ENCODE data around the gene BLM.
"Not testable (repeated sequence)": the region's sequence is repeated elsewhere in the genome, so short reads cannot be mapped to it uniquely, and the experiment has no call there.

BLM gene

GRCh38 chr15:90730290-90730689 lies 13.1 kb downstream of the BLM start:
- DNase-seq (ENCODE audit: low read depth in 1 of 2, low spot score in 1 of 2) = no peak

- DNase-seq (ENCODE audit: low read depth in 1 of 2, low spot score in 1 of 2) = no peak
Measured at GRCh38 chr15:90735923-90736322, 18.8 kb downstream of the BLM start.

GRCh38 chr15:90740545-90740944 lies 23.4 kb downstream of the BLM start:
- not testable (repeated sequence) for DNase-seq (ENCODE audit: low read depth in 1 of 2, low spot score in 1 of 2)

DNA sequence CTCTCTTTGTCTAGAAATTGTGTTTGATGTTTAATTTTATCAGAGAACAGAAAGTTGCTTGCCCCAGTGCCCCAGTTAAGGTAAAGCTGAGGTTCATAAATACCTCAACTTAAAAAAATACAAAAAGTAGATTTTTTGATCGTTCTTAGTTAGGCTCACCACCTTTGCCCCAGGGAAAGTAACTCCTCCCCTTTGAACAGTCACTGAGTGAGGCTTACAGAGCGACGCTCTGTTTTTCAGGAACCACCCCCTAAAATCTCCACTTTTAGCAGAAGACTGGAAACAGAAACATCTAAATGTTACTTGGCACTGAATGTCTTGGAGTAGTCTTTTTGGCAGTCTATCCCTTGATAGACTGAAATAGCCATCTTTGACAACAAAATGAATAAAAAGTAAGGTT lies 24.9 kb downstream of the BLM start:
- no peak for DNase-seq (ENCODE audit: low read depth in 1 of 2, low spot score in 1 of 2)

- no peak for DNase-seq (ENCODE audit: low read depth in 1 of 2, low spot score in 1 of 2)
Measured at GRCh38 chr15:90743407-90743806, 26.3 kb downstream of the BLM start.

- no peak for DNase-seq (ENCODE audit: low read depth in 1 of 2, low spot score in 1 of 2)
Measured at GRCh38 chr15:90744759-90745402, 27.7 kb downstream of the BLM start.

DNA sequence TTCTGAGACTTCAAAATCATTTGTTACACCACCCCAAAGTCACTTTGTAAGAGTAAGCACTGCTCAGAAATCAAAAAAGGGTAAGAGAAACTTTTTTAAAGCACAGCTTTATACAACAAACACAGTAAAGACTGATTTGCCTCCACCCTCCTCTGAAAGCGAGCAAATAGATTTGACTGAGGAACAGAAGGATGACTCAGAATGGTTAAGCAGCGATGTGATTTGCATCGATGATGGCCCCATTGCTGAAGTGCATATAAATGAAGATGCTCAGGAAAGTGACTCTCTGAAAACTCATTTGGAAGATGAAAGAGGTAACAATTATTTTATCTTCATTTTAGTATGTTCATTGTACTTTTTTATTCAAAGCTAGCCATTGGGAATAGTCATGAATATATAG lies 32.6 kb downstream of the BLM start:
- DNase-seq (ENCODE audit: low read depth in 1 of 2, low spot score in 1 of 2) = no peak

GRCh38 chr15:90750186-90750585 lies 33.0 kb downstream of the BLM start:
- DNase-seq (ENCODE audit: low read depth in 1 of 2, low spot score in 1 of 2) = no peak

- DNase-seq (ENCODE audit: low read depth in 1 of 2, low spot score in 1 of 2) = no peak
Measured at GRCh38 chr15:90751300-90751825, 34.2 kb downstream of the BLM start.

- no peak for DNase-seq (ENCODE audit: low read depth in 1 of 2, low spot score in 1 of 2)
Measured at GRCh38 chr15:90756916-90757315, 39.8 kb downstream of the BLM start.

GRCh38 chr15:90757461-90757860 lies 40.3 kb downstream of the BLM start:
- DNase-seq (ENCODE audit: low read depth in 1 of 2, low spot score in 1 of 2) = no peak

DNA sequence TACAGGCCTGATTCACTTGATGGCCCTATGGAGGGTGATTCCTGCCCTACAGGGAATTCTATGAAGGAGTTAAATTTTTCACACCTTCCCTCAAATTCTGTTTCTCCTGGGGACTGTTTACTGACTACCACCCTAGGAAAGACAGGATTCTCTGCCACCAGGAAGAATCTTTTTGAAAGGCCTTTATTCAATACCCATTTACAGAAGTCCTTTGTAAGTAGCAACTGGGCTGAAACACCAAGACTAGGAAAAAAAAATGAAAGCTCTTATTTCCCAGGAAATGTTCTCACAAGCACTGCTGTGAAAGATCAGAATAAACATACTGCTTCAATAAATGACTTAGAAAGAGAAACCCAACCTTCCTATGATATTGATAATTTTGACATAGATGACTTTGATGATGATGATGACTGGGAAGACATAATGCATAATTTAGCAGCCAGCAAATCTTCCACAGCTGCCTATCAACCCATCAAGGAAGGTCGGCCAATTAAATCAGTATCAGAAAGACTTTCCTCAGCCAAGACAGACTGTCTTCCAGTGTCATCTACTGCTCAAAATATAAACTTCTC lies 43.6 kb downstream of the BLM start:
- DNase-seq (ENCODE audit: low read depth in 1 of 2, low spot score in 1 of 2) = no peak

- no peak for DNase-seq (ENCODE audit: low read depth in 1 of 2, low spot score in 1 of 2)
Measured at GRCh38 chr15:90761629-90762028, 44.5 kb downstream of the BLM start.

DNA sequence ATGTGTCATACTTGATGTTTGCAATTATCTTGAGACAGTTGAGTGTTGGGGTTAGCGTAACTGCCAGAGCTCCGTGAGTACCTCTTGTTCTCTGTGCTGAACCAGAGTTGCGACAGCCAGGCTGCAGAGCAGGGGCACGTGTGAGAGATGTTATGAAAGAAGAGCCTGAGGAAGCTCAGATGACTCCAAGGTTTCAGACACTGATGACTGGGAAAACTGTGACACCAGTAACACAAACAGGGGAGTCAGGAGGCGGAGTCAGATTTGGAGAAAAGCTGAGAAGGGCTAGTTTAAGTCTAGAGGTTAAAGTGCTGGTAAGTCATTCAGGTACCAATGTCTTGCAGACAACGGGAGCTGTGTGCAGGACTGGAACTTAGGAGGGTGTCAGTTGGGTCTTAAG lies 45.0 kb downstream of the BLM start:
- no peak for DNase-seq (ENCODE audit: low read depth in 1 of 2, low spot score in 1 of 2)

GRCh38 chr15:90763366-90764099 lies 46.4 kb downstream of the BLM start:
- no peak for DNase-seq (ENCODE audit: low read depth in 1 of 2, low spot score in 1 of 2)

- DNase-seq (ENCODE audit: low read depth in 1 of 2, low spot score in 1 of 2) = no peak
Measured at GRCh38 chr15:90765531-90765930, 48.4 kb downstream of the BLM start.

- DNase-seq (ENCODE audit: low read depth in 1 of 2, low spot score in 1 of 2) = no peak
Measured at GRCh38 chr15:90765966-90766365, 48.8 kb downstream of the BLM start.

GRCh38 chr15:90769375-90769774 lies 52.2 kb downstream of the BLM start:
- DNase-seq (ENCODE audit: low read depth in 1 of 2, low spot score in 1 of 2) = no peak

DNA sequence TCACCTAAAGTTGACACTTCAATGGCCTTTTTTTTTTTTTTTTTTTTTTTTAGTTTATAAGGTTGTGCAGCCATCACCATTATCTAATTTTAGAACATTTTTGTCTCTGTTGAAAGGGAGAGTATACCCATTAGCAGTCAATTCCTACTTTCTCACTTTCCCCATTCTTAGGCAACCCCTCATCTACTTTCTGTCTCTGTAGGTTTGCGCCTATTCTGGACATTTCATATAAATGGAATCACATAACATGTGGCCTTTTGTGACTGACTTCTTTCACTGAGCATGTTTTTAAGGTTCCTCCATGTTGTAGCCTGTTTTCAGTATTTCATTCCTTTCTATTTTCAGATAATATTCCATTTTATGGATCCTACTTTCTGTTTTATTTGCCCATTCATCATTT lies 56.3 kb downstream of the BLM start:
- DNase-seq (ENCODE audit: low read depth in 1 of 2, low spot score in 1 of 2) = no peak

GRCh38 chr15:90774731-90775514 lies 57.8 kb downstream of the BLM start:
- DNase-seq (ENCODE audit: low read depth in 1 of 2, low spot score in 1 of 2) = no peak

DNA sequence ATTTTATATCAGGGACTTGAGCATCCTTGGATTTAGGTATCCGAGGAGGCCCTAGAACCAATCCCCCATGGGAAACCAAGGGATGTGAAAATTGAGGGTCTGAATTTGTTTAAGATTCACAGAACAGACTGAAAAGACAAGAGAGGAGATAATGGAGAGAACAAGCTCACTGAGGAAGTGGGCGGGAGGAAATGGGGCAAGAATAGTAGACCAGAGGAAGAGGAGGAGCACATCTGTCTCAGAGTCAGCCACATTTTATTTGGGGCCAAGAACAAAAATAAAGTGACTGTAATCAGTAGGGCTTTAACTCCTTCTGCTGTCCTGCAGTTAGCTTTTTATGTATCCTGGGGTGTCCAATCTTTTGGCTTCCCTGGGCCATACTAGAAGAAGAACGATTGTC lies 63.8 kb downstream of the BLM start:
- DNase-seq (ENCODE audit: low read depth in 1 of 2, low spot score in 1 of 2) = no peak

- DNase-seq (ENCODE audit: low read depth in 1 of 2, low spot score in 1 of 2) = no peak
Measured at GRCh38 chr15:90782442-90782841, 65.3 kb downstream of the BLM start.

Data from stimulated activated CD4-positive, alpha-beta T cell treated with anti-CD3 and anti-CD28 coated beads, Interleukin-15, amount 100 ng/mL, for 1 hour (primary cell).